Stimulated activated CD8-positive, alpha-beta memory T cell treated with anti-CD3 and anti-CD28 coated beads, Interleukin-7, amount 100 ng/mL, for 48 hours (primary cell): ENCODE measurements around the gene KDM2A.
A peak's percentile ranks its signal among the peaks of the same experiment; 100 is the strongest.
"Not testable (repeated sequence)": the region's sequence is repeated elsewhere in the genome, so short reads cannot be mapped to it uniquely, and the experiment has no call there.

Experiments
- DNase-seq, 2 donors: peaks; one replicate each; pipeline ENCODE4 v3.0.0-alpha.2; 2020; ENCODE audit warnings: low read depth in 1 of 2; ENCODE audit errors: extremely low read depth in 1 of 2

The KDM2A gene

DNA sequence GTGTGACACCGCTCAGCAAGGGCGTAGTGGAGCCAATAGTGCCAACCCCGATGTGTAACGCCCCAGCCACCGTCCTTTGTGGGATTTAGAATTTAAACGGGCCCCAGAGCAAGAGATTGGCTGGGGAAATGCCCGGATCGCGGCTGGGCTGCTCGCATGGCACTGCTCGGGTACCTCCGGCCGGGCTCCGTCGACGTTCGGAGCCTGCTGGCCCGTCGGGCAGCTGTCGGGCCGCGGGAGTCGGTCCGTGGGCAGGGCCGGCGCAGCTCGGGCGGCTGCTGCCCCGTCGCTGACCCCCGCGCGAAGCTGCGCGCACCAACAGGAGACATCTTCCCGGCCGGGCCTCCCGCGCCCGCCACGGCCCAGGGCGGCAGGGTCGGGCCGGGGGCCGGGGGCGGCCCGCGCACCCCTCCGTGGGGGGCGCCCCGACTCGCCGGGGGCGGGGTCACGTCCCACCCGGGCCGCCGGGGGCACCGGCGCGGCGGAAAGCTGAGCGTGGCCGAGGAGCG is 1.3 kb upstream of the KDM2A start:
- DNase-seq = no peak

GRCh38 chr11:67118181-67118766 is 789 bp upstream of the KDM2A start:
- peak in 1 of 2 donors; percentile 13 for DNase-seq

GRCh38 chr11:67119585-67120391 is 725 bp downstream of the KDM2A start:
- no peak for DNase-seq

GRCh38 chr11:67120456-67120855 is 1.4 kb downstream of the KDM2A start:
- DNase-seq = no peak

DNA sequence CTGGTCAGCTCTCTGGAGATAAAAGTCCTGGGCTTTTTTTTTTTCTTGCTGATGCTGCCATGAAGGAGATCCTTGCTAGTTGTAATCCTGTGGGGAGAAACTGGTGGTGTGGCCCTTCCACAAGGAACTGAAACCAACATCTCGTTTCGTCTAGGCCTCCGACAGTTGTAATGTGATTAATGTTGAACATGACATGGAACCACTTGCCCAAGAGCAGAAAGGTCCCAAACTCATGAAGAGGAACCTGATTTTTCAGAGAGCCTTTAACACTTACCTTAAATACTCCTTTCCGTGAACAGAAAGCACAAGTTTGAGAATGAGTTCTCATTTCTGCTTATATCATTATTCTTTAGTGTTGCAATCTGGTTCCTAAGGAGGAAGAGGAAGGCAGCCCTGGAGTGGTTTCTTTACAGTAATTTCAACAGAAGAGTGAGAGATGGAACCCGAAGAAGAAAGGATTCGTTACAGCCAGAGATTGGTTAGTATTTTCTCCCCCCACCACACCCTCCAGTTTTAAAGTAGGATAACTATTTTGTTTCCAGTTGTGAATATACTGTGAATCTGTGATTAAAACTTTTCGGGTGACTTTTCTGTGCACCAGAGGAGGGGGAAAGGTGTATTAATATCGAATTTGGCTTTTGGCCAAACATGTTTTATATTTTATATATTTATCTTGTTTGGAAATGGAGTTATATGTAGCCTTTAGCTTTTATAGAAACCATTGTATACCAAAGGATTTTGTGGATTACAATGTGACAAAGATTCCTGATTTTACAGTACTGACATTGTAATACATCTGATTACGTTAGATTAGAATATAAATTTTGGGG is 2.0 kb downstream of the KDM2A start:
- DNase-seq = no peak

GRCh38 chr11:67123801-67124200 is 4.7 kb downstream of the KDM2A start:
- not testable (repeated sequence) for DNase-seq

GRCh38 chr11:67126243-67126642 is 7.2 kb downstream of the KDM2A start:
- not testable (repeated sequence) for DNase-seq

GRCh38 chr11:67126986-67127385 is 7.9 kb downstream of the KDM2A start:
- DNase-seq = no peak

- DNase-seq = not testable (repeated sequence)
These were observed 11.8 kb downstream of the KDM2A start for GRCh38 chr11:67130861-67131260.

GRCh38 chr11:67136156-67136555 is 17.1 kb downstream of the KDM2A start:
- DNase-seq = no peak

DNA sequence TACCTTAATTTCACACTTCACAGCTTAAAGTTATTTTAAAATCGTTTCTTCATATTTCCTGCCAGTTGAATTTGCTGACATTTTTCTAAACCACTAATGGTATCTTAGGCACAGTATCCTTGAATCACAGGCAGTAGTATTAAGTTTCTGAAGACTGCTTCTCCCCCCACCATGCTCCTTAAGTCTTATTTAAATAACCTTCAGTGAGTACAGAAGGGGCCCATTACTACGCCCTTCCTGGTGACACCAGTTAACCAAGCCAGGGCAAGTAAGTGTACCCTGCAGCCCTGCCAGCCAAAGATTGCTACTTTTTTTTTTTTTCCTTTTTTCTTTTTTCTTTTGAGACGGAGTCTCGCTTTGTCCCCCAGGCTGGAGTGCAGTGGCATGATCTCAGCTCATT is 19.9 kb downstream of the KDM2A start:
- no peak for DNase-seq

DNA sequence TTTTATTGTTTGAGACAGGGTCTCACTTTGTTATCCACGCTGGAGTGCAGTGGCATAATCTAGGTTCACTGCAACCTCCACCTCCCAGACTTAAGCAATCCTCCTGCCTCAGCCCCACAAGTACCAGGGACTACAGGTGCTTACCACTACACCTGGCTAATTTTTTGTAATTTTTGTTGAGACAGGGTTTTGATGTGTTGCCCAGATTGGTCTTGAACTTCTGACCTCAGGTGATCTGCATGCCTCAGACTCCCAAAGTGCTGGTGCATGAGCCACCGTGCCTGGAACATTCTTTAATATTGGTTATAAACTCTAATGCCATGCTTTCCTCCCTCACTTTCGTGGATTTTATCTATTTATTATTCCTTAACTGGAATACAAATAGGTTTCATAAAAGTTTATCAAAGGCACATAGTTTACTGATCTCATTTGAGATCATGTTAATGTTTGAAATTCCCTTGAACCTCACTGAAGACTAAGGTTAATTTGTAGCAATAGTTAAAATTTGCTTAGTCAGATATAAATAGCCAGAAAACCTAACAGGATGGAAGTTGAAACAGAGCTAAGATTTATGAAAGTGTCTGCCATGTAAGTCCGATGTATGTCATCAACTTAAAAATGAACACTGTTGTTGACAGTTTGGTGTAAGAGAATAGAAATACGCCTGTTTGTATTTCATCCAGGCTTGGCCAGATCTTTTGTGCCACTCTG is 27.6 kb downstream of the KDM2A start:
- no peak for DNase-seq

DNA sequence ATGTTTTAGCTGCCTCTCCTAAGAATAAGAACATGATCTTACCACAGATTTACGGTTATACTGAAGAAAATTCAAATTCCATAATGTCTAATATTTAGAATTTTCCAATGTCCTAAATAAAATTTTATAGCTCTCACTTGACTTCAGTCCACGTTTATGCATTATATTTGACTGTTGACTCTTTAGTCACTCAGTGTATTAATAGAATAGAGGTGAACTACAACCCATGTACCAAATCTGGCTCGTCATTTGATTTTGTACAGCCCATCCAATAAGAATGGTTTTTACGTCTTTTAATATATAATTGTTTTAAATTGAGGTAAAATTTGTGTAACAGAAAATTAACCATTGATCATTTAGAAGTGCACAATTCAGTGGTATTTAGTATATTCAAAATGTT is 34.9 kb downstream of the KDM2A start:
- DNase-seq = no peak

GRCh38 chr11:67154726-67155125 is 35.7 kb downstream of the KDM2A start:
- no peak for DNase-seq

GRCh38 chr11:67157691-67158090 is 38.6 kb downstream of the KDM2A start:
- DNase-seq = no peak

DNA sequence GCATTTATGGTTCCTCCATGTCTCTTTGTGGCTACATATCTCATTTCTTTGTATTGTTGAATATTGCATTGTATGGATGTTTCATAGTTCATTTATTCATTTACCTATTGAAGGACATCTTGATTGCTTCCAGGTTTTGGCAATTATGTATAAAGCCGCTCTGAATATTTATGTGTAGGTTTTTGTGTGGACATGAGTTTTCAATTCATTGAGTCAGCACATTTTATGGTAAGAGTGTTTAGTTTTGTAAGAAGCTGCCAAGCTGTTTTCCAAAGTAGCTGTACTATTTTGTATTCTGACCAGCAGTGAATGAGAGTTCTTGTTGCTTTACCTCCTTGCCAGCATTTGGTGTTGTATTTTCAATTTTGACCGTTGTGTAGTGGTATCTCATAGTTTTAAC is 39.2 kb downstream of the KDM2A start:
- DNase-seq = no peak

DNA sequence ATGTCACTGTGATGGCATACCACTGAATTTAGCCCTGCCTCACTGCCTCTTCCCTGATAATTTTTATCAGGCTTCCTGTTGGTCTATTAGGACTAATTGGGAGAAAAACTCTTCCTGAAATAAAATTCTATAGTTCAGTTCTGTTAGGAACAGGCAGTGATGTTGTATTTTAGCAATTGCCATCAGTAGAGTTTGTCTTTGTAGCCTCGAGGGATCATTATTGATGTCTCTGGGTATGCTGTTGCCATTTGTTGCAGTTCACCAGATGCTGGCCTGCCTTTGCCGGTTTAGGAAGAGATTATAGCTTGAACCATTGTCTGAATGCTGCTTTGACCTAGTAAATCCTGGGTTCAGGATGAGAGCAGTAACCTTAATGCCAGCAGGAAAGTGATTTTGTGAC is 41.0 kb downstream of the KDM2A start:
- no peak for DNase-seq

DNA sequence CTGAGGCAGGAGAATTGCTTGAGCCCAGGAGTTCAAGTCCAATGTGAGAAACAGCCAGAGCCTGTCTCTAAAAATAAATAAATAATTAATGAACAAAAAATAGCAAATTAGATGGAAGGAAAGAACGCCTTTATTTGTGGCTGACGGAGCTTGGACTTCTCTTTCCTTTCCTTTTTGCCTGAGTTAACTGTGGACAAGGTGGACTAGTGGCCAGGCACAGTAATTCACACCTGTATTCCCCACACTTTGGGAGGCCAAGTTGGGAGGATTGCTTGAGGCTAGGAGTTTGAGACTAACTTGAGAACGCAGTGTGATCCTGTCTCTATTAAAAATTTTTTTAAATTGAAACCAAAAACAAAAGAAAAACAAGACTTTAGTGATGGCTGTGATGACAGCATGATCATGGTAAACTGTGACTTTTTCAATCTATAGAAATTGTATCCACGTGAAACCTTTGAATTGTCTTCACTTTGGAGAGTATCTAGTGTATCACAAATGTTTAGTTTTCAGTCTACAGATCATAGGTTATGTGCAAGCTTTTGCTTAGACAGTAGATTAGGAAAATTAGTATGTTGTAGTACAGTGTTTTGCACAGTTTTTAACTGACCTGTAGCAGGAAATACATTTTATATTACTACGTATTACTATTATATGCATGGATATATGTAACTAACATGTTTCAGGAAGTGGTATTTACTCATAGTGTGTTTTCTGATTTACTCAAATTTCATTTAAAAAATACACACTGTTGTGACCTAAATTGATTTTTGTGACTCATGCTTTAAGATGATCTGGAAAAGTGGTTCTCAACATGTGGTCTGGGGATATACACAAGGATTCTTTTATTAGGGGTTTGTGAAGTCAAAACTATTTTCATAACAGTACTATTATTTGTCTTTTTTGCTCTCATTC is 42.1 kb downstream of the KDM2A start:
- no peak for DNase-seq

DNA sequence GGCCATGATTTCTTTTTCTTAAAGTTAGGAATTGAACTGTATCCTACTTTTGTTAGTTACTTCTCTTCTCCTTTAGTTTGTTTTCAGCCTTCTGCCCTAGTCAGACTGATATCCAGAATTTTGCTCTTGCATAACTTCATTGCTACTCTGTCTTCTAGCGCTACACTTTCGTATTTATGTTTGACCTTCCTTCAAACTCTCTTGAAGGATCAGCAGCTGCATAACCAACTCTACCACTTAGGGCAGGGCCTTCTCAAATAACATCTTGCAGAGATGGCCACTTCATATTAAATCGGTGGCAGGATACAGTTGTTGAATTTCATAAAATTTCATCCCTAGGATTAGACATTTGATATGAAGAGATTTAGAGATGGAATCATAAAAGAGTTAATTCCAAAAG is 43.9 kb downstream of the KDM2A start:
- DNase-seq = no peak

- DNase-seq = no peak
These were observed 46.6 kb downstream of the KDM2A start for GRCh38 chr11:67165623-67166022.
